ENCODE data around the gene ATRIP. TPM values are rescaled to one million over a fixed set of nuclear protein-coding genes. Genes with fewer than 3 reads are reported as not detected.
A peak's percentile ranks its signal among the peaks of the same experiment; 100 is the strongest.
"Not testable (repeated sequence)": the region's sequence is repeated elsewhere in the genome, so short reads cannot be mapped to it uniquely, and the experiment has no call there.

The ATRIP gene
- total RNA-seq, 1 experiment from 2014 or later, result 5.7 TPM

DNA sequence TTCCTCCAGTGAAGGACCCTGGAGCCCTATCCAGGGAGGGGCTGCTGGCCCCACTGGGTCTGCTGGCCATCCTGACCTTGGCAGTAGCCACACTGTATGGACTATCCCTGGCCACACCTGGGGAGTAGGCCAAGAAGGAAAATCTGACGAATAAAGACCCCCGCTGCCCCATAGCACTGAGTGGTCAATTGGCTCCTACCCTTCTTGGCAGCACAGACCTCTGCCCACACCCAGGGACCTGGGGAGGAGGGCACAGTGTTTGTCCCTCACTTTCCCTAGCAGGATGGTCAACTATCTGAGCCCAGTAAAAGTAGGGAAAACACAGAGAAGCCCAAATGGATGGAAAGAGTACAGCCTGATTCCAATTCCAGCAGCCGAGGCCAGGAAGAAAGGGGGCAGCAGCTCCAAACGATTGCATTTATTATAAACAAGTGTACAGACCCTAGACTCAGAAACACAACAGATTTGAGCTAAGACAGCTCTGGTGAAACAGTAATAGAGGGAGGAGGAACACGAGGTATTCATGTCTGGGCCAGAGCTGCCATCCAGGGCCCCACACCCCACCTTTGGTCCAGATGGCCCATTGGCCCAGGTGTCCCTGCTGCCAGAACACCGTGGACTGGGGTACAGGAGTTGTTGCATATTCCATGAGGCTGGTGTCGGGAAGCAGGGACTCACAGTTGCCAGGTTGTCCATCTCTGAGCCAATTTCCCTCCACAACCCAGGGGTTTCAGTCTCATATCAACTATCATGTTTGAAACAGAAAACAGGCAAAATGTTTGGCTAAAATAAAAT, 21.1 kb downstream of the ATRIP start:
- no peak for DNase-seq (ENCODE audit: low spot score)

DNA sequence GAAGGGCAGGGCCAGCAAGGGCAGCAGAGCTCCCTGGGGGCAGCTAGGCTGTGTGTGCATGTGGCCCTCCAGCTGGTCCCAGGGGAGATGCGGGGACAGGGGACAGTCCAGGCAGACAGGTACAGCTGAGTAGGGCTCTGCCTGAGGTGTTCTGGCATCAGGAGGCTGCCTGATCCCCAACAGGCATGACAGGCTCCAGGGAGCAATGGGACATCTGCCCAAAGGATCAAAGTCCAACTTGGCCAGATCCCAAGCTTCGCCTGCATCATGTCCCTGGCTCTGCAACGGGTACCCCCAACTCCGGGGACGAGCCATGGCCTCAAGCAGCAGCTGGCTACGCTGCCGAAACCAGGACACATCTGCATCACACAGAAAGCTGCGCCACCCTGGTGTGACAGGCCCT, 21.8 kb downstream of the ATRIP start:
- DNase-seq (ENCODE audit: low spot score), result no peak

DNA sequence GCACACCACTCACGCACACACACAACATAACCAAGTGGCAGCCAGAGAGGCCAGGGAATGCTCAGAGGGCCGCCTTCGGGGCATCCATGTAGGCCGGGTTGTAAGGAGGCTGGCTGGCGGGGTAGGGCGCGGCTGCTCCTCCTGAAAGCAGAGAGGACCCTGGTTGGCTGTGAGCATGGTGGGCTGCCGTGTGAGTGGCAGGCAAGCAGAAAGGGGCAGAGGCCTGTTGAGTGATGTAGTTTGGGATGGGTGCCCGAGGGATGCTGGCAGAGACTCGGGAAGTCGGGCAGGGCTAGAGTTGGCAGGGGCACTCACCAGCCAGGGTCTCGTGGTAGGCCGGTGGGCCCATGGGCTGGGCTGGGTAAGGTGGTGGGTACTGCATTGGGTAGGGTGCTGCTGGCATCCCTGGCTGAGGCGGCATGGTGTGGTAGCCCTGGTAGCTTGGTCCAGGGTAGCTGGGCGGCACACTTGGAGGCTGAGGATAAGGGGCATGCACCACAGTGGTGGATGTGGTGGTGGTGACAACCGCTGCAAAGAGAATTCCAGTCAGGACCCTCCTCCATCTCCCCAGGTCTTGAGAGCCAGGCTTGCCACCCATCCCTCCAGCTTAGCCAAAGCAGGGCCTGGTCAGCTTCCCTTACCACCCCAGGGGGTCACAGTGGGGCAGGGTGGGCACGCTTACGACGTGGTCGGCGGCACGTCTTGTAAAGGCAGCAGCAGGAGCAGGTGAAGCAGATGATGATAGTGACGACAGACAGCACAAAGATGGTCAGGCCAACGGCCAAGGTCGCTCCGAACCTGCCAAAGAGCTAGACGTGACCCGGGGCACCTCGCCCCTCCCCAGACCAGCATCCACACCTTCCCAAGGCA, 22.7 kb downstream of the ATRIP start:
- DNase-seq (ENCODE audit: low spot score), result no peak

DNA sequence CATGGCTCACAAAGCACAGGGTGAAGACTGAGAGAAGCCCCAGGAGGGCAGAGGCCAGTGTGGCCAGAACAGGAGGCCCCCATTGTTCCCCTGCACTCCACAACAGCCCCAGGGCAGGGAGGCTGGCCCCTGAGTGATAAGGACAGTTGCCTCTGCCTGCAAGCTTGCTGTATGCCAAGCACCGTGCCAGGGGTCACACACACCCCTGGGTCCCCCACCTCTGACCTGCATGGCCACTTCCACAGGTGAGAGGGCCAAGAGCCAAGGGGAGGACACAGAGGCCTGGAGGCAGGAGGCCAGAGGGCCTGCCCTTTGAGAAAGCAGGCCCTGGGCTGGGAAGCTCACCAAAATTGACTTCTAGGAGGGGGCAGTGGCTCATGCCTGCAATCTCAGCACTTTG, 23.7 kb downstream of the ATRIP start:
- DNase-seq (ENCODE audit: low spot score), result no peak

DNA sequence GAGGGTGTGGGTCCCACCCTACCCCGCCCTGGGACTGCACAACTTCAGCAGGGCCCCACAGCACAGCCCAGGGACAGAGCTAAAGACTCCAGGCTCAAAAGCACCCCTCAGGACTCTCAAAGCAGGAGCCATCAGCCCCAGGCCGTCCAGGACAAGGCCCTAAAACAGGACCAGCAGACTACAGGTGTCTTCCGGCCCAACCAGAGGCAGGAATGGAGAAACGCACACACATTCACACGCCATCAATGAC, 26.1 kb downstream of the ATRIP start:
- no peak for DNase-seq (ENCODE audit: low spot score)

DNA sequence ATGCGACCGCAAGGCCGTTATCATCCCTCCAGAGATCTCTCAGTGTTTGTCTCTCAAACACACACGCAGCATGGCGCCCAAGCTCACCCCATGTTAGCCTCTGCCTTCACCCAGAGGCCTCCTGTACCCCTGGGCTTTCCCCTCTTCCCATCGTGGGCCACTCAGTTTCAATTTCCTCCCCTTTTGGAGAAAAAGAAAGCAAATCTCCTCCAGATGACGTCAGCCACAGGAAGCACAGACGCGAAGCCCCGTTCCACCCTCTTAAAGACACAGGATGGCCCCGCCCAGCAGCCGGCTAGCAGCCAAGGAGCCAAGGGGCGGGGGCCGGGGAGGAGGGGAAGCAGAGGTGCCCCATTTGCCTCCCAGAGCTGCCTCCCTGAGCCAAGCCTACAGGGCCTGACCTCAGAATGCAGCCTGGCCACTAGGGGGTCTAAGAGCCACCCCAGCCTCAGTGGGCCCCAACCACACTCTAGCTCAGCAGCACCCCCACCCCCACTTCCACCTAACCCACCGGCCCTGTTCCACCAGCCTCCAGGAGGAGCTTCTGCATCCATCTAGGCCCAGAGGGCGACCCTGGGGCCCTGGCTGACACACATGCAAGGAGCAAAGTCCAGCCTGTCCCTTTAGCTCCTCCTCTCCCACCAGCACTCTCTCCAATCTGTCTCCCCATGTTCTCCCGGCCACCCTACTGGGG, 26.5 kb downstream of the ATRIP start:
- peak; percentile 92 for DNase-seq (ENCODE audit: low spot score)

DNA sequence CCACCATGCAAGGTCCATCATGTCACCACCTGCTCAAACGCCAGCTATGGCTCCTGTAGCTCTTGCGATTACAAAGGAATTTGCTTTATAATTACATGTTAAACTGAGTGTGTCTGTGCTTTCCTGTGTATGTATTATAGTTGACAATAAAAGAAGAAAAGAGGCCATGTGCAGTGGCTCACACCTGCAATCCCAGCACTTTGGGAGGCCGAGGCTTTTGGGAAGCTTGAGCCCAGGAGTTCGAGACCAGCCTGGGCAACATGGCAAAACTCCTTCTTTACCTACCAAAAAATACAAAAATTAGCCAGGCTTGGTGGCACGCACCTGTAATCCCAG, 27.0 kb downstream of the ATRIP start:
- no peak for DNase-seq (ENCODE audit: low spot score)

DNA sequence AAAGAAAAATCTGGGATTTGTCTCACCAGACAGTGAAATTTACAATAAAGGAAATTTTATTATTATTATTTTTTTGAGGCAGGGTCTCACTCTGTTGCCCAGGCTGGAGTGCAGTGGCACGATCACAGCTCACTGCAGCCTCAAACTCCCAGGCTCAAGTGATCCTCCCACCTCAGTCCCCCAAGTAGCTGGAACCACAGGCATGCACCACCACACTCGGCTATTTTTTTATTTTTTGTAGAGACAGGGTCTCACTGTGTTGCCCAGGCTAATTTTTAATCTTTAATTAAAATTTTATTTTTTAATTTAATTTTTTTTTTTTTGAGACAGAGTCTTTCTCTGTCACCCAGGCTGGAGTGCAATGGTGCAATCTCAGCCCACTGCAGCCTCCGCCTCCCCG, 27.5 kb downstream of the ATRIP start:
- not testable (repeated sequence) for DNase-seq (ENCODE audit: low spot score)

DNA sequence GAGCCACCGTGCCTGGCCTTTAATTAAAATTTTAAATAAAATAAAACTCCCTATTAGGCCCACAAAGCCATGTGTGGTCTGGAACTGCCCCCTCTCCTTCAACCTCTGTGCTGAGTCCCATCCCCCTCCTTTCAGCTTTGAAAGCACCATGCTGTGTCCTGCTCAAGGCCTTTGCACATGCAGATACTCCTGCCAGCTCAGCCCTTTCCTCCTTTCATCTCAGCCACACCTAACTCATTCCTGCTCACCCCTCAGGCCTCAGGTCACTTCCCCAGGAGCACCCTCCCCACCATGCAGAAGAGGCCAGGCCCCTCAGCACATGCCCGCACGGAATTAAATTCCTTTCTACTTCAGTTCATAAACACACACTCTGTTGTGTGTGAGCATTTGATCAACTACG, 28.1 kb downstream of the ATRIP start:
- DNase-seq (ENCODE audit: low spot score), result no peak

DNA sequence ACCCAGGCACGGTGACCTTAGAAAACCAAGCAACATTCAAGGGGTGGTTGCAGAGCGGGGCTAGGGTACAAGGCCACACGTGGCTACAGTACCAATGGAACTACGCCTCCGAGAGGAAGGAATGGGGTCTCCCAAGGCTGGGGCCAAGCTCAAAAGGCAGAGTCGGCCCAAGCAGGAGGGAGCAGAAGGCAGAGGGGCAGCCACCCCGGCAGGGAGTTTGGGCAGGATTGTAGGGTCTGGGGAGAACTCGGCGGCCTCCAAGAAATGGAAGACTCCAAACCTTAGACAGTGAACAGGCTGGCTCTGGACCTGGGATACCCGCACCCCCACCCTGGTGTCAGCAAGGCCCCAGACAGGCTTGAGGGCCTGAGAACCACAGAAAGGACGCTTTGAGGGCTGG, 28.7 kb downstream of the ATRIP start:
- no peak for DNase-seq (ENCODE audit: low spot score)

DNA sequence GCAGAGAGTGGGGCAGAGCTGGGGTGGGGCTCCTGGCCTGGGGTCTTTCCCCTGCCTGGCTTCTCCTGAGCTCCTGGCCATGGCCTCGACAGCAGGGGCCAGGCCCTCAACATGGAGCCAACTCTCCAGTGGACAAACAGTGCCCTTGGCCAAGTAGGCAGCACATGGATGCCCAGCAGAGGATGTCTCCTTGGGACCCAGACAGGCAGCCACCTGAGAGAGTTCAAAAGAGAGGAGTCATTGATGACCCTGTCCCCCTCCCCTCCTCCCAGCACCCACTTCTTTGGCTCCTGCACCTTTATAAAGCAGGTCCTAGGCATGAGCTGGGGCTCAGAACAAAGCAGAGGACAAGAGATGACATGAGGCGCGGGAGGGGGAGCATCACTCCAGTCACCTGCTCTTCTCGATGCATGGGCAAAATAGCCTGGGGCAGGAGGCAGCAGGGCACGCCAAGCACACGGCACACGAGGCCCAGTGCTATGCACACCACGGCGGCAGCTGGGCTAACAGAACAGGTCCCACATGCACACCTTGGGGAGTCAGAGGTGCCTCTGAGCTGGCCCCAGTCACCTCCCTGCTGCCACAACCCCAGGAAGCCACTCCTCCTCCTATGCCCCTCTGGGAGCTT, 30.0 kb downstream of the ATRIP start:
- DNase-seq (ENCODE audit: low spot score), result no peak

DNA sequence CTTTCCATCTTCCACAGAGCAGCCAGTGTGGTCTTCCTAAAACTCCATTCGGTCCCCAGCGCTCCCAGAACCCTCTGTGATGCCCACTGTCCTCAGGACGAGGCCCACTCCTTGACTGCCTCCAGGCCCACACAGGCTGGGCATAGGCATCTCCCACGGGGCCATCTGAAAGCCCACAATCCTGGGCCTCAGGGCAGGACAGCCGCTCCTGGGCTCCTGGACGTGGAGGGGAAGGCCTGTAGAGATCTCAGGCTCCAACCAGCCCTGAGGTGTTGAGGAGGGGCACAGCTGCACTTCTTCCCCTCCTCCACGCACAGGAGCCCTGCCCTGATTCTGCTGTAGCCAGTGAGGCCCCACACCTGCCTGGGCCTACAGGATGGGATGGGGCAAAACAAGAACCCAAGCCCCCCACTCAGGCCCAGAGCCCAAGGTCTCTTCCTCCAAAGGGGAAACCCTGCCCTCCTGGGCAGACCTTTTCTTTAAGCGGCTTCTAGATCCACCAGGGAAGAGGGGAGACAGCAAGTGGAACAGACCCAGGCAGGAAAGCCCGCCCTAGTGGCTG, 31.5 kb downstream of the ATRIP start:
- no peak for DNase-seq (ENCODE audit: low spot score)

DNA sequence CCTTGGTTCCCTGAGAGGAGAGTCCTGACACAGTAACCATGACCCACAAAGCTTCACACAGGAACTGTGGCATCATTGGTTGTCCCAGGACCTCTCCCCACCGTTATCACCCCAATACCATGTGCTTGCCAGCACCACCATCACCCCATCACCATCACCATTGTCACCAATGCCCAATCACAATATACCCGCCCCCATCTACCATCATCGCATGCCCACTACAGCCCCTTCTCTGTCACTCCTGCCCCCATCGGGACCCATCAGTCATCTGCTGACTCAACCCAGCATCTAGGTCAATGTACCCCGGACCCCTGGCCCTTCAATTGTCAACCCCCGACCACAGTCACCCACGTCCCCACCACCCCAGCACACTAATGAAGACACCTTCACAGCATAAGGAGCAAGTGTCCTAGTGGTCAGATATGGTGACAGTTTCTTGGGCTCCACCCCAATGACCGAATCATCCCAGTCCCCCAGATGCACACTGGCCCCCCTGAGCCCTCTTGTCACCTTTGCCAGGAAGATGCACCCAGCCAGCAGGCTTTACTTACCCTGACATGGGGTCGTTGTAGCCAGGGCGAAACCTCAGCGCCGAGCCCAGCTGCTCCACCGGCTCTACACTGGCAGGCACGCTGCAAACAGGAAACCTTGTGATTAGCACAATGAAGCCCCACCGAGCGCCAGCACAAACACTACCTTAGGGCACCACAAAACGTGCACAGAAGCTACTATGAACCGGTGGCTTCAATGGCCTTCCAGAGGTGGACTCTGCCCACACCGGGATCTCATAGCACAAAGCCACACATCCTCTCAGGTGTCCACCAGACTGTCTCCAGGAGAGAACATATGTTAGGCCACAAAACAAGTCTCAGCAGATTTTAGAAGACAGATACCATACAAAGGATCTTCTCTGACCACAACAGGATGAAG, 32.4 kb downstream of the ATRIP start:
- no peak for DNase-seq (ENCODE audit: low spot score)

DNA sequence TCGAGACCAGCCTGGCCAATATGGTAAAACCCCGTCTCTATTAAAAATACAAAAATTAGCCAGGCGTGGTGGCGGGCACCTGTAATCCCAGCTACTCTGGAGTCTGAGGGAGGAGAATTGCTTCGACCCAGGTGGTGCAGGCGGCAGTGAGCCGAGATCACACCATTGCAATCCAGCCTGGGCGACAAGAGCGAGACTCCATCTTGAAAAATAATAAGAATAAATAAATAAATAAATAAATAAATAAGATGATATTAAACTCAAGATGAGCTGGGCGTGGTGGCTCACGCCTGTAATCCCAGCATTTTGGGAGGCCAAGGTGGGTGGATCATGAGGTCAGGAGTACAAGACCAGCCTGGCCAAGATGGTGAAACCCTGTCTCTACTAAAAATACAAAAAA, 34.4 kb downstream of the ATRIP start:
- DNase-seq (ENCODE audit: low spot score), result not testable (repeated sequence)

DNA sequence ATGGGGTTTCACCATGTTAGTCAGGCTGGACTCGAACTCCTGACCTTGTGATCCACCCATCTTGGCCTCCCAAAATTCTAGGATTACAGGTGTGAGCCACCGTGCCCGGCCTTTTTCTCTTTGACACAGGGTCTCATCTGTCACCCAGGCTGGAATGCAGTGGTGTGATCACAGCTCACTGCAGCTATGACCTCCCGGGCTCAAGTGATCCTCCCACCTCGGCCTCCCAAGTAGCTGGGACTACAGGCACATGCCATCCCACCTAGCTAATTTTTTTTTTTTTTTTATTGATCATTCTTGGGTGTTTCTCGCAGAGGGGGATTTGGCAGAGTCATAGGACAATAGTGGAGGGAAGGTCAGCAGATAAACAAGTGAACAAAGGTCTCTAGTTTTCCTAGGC, 36.3 kb downstream of the ATRIP start:
- not testable (repeated sequence) for DNase-seq (ENCODE audit: low spot score)

DNA sequence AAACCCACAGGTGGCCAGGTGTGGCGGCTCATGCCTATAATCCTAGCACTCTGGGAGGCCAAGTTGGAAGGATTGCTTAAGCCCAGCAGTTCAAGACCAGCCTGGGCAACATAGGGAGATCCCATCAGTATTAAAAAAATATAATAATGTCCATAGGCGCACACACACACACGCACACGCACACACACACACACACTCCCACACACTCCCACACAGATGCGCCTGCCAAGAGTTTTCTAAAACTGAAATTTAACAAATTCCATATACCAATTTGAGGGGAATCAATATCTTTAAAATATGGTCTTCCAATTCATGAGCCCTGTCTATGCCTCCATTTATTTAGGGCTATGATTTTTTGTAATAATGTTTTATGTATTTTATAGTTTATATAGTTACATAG, 40.4 kb downstream of the ATRIP start:
- DNase-seq (ENCODE audit: low spot score), result no peak

DNA sequence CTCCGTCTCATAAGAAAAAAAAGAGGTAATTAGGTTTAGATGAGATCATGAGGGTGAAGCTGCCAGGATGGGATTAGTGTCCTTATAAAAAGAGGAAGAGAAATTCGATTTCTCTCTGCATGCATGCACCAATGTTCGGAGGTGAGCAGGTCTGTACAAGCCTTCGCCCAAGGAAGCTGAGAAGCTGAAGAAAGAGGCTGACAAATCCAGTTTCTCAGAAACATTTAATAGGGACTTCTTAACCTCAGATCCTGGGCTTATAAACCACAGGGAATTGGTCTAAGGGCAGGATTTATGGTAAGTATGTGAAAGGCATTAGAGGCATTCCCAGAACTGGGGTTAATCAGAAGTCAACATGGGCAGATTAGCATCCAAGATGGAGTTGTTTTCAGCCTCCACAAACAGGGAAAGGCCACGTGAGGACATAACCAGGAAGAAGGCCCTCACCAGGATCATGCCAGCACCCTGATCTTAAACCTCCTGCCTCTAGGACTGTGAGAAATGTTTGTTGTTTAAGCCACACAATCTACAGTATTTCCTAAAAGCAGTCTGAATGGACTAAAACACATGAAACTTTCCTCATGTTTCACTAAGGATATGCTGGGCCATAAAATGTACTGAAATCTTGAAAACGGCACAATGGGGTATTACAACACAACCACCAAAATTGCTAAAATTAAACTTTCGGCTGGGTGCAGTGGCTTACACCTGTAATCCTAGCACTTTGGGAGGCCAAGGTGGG, 46.1 kb downstream of the ATRIP start:
- DNase-seq (ENCODE audit: low spot score), result peak; percentile 49

DNA sequence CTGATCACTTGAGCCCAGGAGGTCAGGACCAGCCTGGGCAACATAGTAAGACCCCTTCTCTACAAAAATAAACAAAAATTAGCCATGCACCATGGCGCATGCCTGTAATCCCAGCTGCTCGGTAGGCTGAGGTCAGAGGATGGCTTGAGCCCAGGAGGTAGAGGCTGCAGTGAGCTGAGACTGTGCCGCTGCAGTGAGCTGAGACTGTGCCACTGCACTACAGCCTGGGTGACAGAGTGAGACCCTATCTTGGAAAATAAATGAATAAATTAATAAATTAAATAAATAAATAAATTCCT, 46.6 kb downstream of the ATRIP start:
- DNase-seq (ENCODE audit: low spot score), result no peak

DNA sequence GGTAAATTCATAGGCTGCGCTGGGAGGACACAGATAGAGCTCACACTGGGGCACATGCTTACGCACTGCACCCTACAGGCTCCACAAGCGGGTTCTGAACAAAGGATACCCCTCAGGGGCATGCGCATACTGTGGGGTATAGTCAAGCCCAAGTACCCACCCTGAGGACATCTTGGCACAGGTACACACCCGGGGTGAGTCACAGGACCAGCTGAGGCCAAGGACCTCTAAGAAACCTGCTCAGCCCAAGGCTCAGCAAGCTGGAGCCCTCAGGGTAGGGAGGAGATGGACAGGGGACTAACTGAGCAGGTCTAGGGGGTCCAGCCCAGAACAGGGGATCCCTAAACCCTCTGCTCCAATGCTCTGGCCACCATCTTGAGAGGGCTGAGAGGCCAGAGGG, 54.1 kb downstream of the ATRIP start:
- DNase-seq (ENCODE audit: low spot score), result no peak

DNA sequence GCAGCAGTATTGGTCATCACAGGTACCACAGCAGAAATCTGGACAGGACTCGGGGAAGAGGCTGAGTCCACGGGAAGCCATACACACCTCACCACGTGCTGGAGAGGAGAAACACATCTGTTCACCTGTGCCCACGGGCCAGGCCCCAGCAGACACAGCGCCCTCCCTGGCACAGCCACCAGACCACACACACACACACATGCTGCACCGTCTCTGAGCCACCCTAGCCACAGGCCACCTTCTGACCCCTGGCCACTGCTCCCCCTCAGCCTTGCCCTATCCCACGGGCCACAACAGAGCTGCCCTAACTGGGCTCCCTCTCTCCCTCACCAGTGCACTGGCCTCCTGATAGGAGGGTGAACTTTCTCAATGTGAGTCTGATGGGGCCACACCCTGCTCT, 54.7 kb downstream of the ATRIP start:
- DNase-seq (ENCODE audit: low spot score), result no peak

DNA sequence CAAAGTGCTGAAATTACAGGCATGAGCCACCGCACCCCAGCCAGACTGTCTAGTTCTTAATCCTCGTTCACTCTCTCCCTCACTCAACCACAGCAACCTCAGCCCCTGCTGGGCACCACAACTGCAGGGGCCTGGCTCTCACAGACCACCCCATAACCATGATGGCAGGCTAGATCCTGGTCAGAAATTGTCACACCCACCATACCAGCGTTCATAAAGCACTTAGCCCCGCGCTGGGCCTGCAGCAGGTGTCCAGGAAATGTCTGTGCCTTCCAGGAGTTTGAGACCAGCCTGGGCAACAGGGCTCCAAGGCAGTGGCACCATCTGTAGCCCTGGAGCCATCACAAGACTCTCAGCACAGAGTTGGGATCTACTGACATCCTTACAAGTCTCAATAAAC, 55.6 kb downstream of the ATRIP start:
- DNase-seq (ENCODE audit: low spot score), result no peak
